ENCODE results near the gene MTHFR. TPM values are rescaled to one million over a fixed set of nuclear protein-coding genes. Genes with fewer than 3 reads are reported as not detected.

Gene MTHFR
- total and polyA plus RNA-seq, 2 of the 8 experiments (the other 6 are each of a cell fraction or from before 2014, with no cell fraction given) = 8.7 to 18.5 TPM

GRCh38 chr1:11848373-11848700 lies 42.6 kb upstream of the MTHFR start (continued):
- TF ChIP-seq CHD2 (IDR thresholded peaks at IDR 0.05; ENCODE audit: low read length) = no peak
- no peak for TF ChIP-seq RBBP5 (IDR thresholded peaks at IDR 0.05; ENCODE audit: borderline replicate concordance, low read depth, low read length)
- TF ChIP-seq EP300 (IDR thresholded peaks at IDR 0.05; ENCODE audit: borderline replicate concordance in 1 of 2, low read depth in 2 of 2, low read length in 2 of 2) = no peak
- TF ChIP-seq TAF7 (optimal IDR thresholded peaks at IDR 0.05; ENCODE audit: borderline replicate concordance, low read depth, low read length) = no peak

All from H1 (cell line).